Measurements from ENCODE around the gene C5orf34.
A peak's percentile ranks its signal among the peaks of the same experiment; 100 is the strongest.

The C5orf34 gene

GRCh38 chr5:43497311-43498104 lies 17.4 kb downstream of the C5orf34 start:
- TF ChIP-seq CTCF (IDR thresholded peaks at IDR 0.05; ENCODE audit: borderline replicate concordance, control extremely low read depth, extremely low read depth, insufficient read depth, missing control alignments) = no peak
- in situ Hi-C loops (cut with MboI; ENCODE audit: low sequenced_read_pairs, unreplicated experiment) = no loop called here
- DNase-seq (ENCODE audit: low spot score) = no peak

- in situ Hi-C loops (cut with MboI; ENCODE audit: low sequenced_read_pairs, unreplicated experiment) = no loop called here
- no peak for TF ChIP-seq CTCF (IDR thresholded peaks at IDR 0.05; ENCODE audit: borderline replicate concordance, control extremely low read depth, extremely low read depth, insufficient read depth, missing control alignments)
- DNase-seq (ENCODE audit: low spot score) = no peak
Measured at GRCh38 chr5:43491326-43491725, 23.6 kb downstream of the C5orf34 start.

GRCh38 chr5:43486353-43486752 lies 28.6 kb downstream of the C5orf34 start:
- no peak for DNase-seq (ENCODE audit: low spot score)
- TF ChIP-seq CTCF (IDR thresholded peaks at IDR 0.05; ENCODE audit: borderline replicate concordance, control extremely low read depth, extremely low read depth, insufficient read depth, missing control alignments) = no peak
- in situ Hi-C loops (cut with MboI; ENCODE audit: low sequenced_read_pairs, unreplicated experiment) = no loop called here

GRCh38 chr5:43485406-43485805 lies 29.5 kb downstream of the C5orf34 start:
- no peak for DNase-seq (ENCODE audit: low spot score)
- in situ Hi-C loops (cut with MboI; ENCODE audit: low sequenced_read_pairs, unreplicated experiment) = no loop called here
- no peak for TF ChIP-seq CTCF (IDR thresholded peaks at IDR 0.05; ENCODE audit: borderline replicate concordance, control extremely low read depth, extremely low read depth, insufficient read depth, missing control alignments)

GRCh38 chr5:43484106-43484849 lies 30.7 kb downstream of the C5orf34 start:
- peak; percentile 82 for DNase-seq (ENCODE audit: low spot score)
- in situ Hi-C loops (cut with MboI; ENCODE audit: low sequenced_read_pairs, unreplicated experiment) = no loop called here
- TF ChIP-seq CTCF (IDR thresholded peaks at IDR 0.05; ENCODE audit: borderline replicate concordance, control extremely low read depth, extremely low read depth, insufficient read depth, missing control alignments) = peak; percentile 51

GRCh38 chr5:43483298-43484105 lies 31.4 kb downstream of the C5orf34 start, which contains the start of gene TMEM267:
Gene TMEM267 (minus strand): TSS chr5:43483865. CDS start chr5:43453969, 29,896 bp downstream.
- in situ Hi-C loops (cut with MboI; ENCODE audit: low sequenced_read_pairs, unreplicated experiment) = no loop called here
- peak; percentile 92 for DNase-seq (ENCODE audit: low spot score)
- TF ChIP-seq CTCF (IDR thresholded peaks at IDR 0.05; ENCODE audit: borderline replicate concordance, control extremely low read depth, extremely low read depth, insufficient read depth, missing control alignments) = no peak

Measured in GM13976 (cell line).